ENCODE measurements around the gene ASB16. TPM values are rescaled to one million over a fixed set of nuclear protein-coding genes. Genes with fewer than 3 reads are reported as not detected.

Gene ASB16
- total RNA-seq, 4 donors from 2014 or later, result 0.14 to 2.3 (median 1.3) TPM; not detected in 1

DNA sequence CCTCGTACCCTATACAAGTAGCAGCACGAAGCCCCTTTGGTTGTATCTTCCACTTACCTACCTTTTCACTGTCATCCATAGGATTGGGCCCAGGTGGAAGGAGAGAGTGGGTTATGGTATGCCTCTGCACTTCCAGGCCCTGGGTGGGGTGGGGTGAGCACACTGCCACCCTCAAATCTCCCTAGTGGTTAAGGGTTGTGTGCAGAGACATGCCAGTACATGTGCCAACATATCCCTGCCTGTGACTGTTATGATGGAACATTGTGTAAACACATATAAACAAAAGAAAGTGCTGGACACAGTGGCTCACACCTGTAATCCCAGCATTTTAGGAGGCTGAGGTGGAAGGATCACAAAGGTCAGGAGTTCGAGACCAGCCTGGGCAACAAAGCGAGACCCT, 17.6 kb upstream of the ASB16 start:
- H3K36me3 ChIP-seq, result no peaks in the 10 kb centered on the region
- H3K4me3 ChIP-seq, result no peak overlapping the region
- H3K27me3 ChIP-seq, result no peaks in the 10 kb centered on the region
- no peak for DNase-seq
- no peak overlapping the region for H3K27ac ChIP-seq
- H3K4me1 ChIP-seq, result no peaks in the 10 kb centered on the region
- TF ChIP-seq POLR2A (IDR thresholded peaks at IDR 0.05) (no peak), CTCF (IDR thresholded peaks at IDR 0.05) (no peak)
- intact Hi-C loops (cut with DNase I; ENCODE audit: low total_unique reads), result loop anchor here (10.0 kb wide), 1 partner anchor 358 kb away; no protein-coding TSS in a partner anchor
- no peaks in the 10 kb centered on the region for H3K9me3 ChIP-seq

GRCh38 chr17:44155488-44155887, 15.0 kb upstream of the ASB16 start:
- H3K4me1 ChIP-seq, result no peaks in the 10 kb centered on the region
- TF ChIP-seq CTCF (IDR thresholded peaks at IDR 0.05) (no peak), POLR2A (IDR thresholded peaks at IDR 0.05) (no peak)
- H3K27ac ChIP-seq, result no peak overlapping the region
- intact Hi-C loops (cut with DNase I; ENCODE audit: low total_unique reads), result loop anchor here (10.0 kb wide), 1 partner anchor 361 kb away; no protein-coding TSS in a partner anchor
- no peaks in the 10 kb centered on the region for H3K27me3 ChIP-seq
- no peak for DNase-seq
- no peaks in the 10 kb centered on the region for H3K36me3 ChIP-seq
- H3K9me3 ChIP-seq, result no peaks in the 10 kb centered on the region
- H3K4me3 ChIP-seq, result no peak overlapping the region

GRCh38 chr17:44159519-44160210, 10.8 kb upstream of the ASB16 start:
- Histone ChIP-seq H3K4me1 (no peaks in the 10 kb centered on the region), H3K4me3 (no peak overlapping the region), H3K9me3 (no peaks in the 10 kb centered on the region), H3K27ac (peak overlapping the region; percentile 36 to 69), H3K27me3 (no peaks in the 10 kb centered on the region), H3K36me3 (no peaks in the 10 kb centered on the region)
- intact Hi-C loops (cut with DNase I; ENCODE audit: low total_unique reads), result loop anchor here (10.0 kb wide), 1 partner anchor 365 kb away; no protein-coding TSS in a partner anchor
- peak in 1 of 2 donors; percentile 52 for DNase-seq
- TF ChIP-seq POLR2A (IDR thresholded peaks at IDR 0.05) (no peak), CTCF (IDR thresholded peaks at IDR 0.05) (no peak)

DNA sequence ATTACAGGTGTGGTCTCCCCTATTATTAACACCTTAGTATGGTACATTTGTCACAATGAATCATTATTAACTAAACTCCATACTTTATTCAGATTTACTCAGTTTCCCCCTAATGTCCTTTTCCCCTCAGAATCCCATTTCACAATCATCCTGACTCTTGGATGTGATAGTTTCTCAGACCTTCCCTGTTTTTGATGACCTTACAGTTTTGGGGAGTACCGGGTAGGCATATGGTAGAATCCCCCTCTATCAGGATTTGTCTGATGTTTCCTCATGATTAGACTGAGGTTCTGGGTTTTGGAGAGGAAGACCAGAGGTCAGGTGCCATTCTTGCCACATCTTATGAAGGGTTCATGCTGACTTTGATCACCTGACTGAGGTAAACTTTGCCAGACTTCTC, 6.0 kb upstream of the ASB16 start:
- no peak for TF ChIP-seq CTCF (IDR thresholded peaks at IDR 0.05)
- no peak for TF ChIP-seq POLR2A (IDR thresholded peaks at IDR 0.05)
- Histone ChIP-seq H3K4me3 (no peak overlapping the region), H3K4me1 (no peaks in the 10 kb centered on the region), H3K27me3 (no peaks in the 10 kb centered on the region), H3K9me3 (no peaks in the 10 kb centered on the region), H3K27ac (no peak overlapping the region), H3K36me3 (no peaks in the 10 kb centered on the region)
- intact Hi-C loops (cut with DNase I; ENCODE audit: low total_unique reads), result no loop called here
- no peak for DNase-seq

GRCh38 chr17:44167181-44167861, 3.2 kb upstream of the ASB16 start:
- Histone ChIP-seq H3K9me3 (no peaks in the 10 kb centered on the region), H3K27ac (no peak overlapping the region), H3K27me3 (no peaks in the 10 kb centered on the region), H3K4me1 (no peaks in the 10 kb centered on the region), H3K36me3 (no peaks in the 10 kb centered on the region), H3K4me3 (no peak overlapping the region)
- TF ChIP-seq POLR2A (IDR thresholded peaks at IDR 0.05) (no peak), CTCF (IDR thresholded peaks at IDR 0.05) (no peak)
- intact Hi-C loops (cut with DNase I; ENCODE audit: low total_unique reads), result no loop called here
- no peak for DNase-seq
